Stimulated activated CD8-positive, alpha-beta memory T cell treated with anti-CD3 and anti-CD28 coated beads, Interleukin-15, amount 100 ng/mL, for 4 hours (primary cell): ENCODE measurements around the gene PKNOX2.

ENCODE experiments used
- DNase-seq, 2 donors: peaks; one replicate each; pipeline ENCODE4 v3.0.0-alpha.2; 2020; ENCODE audit warnings: low read depth in 2 of 2

PKNOX2 gene

DNA sequence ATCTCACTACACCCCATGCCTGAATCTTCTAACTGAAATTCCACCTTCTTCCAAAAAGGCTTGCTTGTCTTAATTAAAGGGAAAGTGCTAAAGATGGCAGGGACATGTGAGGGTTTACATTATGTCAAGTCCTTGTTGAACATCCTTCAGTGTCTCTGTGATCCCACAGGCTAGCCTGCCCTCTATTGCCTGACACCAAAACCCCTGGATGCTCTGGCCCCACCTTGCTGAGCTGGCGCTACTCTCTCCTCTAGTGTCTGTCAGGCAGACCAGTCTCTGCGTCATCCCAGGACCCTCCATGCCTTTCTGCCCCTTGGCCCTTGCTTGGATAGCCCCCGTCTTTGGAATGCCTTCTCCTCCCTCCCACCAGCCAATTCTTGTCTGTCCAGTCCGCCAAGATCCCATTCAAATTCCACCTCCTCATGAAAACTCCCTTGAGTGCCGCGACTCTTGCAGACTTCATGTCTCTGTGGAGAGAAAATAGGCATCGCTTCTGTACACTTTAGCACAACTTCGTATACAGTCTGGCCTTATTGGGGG lies 69.3 kb downstream of the PKNOX2 start:
- DNase-seq = no peak

DNA sequence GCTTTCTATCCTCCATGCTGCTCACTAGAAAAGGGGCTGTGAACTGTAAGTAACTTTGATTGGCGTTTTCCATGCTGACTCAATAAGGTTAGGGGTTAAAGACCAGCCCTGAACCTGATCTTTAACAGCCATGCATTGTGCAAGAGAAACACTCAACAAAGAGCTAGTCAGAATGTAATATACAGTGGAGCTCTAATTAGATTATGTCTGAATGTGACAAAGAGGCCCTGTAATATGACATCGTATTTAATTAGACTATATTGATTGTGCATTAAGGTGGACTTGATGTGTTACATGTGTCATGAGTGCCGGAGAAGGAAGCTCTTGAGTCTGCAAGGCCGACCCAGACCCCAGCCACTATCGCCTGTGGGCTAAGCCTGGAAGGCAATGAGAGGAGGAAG lies 70.5 kb downstream of the PKNOX2 start:
- no peak for DNase-seq

- no peak for DNase-seq
Observed at GRCh38 chr11:125236072-125236825, 71.7 kb downstream of the PKNOX2 start.

GRCh38 chr11:125239585-125240560 lies 75.3 kb downstream of the PKNOX2 start:
- no peak for DNase-seq

- DNase-seq = no peak
Observed at GRCh38 chr11:125241104-125241503, 76.6 kb downstream of the PKNOX2 start.

DNA sequence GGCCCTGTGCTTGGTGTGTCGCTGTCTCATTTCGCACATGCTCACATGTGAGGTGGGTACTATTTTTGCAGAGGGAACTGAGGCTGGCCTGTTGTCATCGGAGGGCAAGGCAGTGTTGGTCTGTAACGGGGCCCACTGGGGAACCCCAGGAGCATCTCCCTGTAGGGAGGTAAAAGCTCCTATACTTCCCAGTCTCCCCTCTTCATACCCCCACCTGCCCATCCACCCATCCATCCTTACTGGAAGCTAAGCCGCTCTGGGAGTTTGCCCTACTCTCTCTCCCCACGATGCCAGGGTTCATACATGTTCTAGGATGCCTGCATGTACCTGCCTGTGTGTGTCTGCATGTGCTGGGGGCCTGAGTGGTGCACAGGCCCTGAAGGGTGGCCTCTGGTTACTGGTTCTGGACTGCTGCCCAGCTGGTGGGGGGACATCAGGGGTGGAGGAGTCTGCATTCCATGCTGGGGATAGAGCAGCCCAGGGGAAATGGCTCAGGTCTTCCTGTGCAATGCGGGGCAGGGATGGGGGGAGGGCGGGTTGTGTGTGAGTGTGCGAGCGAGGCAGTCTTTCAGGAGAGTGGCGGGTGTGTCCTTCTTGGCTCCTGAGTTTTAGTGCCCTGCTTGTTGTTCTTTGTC lies 77.7 kb downstream of the PKNOX2 start:
- DNase-seq = no peak

- DNase-seq = no peak
Observed at GRCh38 chr11:125244166-125244565, 79.6 kb downstream of the PKNOX2 start.

- no peak for DNase-seq
Observed at GRCh38 chr11:125245299-125245698, 80.7 kb downstream of the PKNOX2 start.

DNA sequence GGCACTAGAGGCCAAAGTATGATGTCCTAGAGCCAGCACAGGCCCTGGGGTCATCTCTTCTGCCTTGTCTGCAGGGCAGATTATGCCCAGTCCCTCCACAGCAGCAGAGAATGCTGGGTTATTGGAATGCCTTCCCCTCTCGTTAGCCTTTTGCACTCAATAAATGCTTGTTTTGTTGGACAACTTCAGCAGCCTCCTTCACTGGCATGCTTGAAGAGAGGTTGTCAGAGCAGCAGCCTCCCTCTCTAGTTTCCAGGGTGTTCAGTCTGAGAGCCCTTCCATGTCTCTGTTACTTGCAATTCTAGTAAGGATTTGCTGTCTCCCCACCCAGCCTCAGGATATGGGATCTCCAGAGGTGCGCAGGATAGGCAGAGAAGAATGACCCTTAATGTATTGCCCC lies 82.9 kb downstream of the PKNOX2 start:
- DNase-seq = no peak

DNA sequence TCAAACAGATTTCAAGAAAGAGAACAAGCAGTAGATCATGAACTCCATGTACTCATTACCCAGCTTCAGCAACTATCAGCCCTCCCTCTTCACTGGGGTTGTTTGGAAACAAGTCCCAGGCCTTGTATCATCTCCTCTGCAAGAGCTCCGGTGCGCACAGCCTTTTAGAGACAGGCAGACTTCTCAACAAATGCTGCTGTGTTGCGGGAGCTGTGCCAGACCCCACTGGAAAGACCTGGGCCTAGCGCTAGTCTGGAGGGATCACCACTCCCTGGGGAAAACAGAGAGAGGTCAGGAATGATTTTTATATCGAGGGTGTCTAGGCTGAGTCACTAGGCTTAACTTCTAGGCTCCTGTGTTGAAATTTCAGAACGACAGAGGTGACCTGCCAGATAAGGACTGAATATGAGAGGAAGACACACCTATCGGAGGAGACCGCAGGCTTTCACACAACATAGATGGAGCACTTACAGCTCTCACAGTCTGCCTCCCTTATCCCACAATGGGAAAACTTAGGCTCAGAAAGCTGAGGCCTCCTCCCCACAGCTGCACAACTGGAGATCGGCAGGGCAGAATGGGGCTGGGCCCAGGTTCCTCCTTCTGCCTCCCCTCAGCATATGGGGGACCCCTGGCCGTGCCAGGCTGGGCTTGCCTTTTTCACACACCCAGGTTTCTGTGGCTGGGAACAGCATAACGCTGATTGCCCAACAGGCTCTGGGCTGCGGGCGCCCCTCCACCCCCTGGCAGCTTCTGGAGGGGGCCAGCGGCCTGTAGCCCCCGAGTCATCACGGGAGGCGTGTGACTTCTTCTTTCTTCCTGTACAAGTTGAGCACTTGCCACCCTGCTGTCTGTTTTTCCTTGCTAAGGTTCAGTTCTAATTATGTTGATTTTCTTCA lies 86.0 kb downstream of the PKNOX2 start:
- DNase-seq = no peak

GRCh38 chr11:125251214-125251545 lies 86.6 kb downstream of the PKNOX2 start:
- DNase-seq = no peak

- DNase-seq = no peak
Observed at GRCh38 chr11:125251956-125252355, 87.4 kb downstream of the PKNOX2 start.

DNA sequence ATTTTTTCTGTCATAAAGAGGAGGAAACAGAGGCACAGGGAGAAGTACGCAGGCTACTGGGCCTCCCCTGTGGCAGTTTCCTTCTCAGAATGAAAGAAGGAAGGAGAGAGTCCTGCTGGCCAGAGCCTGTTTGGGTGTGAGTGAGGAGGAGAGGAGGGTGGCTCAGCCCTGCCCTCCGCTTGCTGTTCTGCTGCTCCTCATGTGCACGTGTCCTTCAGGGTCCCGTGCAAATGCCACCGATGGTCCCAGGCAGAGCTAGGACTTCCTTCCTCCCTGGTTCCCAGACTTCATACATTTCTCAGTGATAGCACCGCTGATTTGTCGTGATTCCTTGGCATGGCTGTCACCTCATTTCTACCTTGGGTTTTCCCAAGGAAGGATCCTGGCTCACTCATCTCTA lies 88.7 kb downstream of the PKNOX2 start:
- no peak for DNase-seq

DNA sequence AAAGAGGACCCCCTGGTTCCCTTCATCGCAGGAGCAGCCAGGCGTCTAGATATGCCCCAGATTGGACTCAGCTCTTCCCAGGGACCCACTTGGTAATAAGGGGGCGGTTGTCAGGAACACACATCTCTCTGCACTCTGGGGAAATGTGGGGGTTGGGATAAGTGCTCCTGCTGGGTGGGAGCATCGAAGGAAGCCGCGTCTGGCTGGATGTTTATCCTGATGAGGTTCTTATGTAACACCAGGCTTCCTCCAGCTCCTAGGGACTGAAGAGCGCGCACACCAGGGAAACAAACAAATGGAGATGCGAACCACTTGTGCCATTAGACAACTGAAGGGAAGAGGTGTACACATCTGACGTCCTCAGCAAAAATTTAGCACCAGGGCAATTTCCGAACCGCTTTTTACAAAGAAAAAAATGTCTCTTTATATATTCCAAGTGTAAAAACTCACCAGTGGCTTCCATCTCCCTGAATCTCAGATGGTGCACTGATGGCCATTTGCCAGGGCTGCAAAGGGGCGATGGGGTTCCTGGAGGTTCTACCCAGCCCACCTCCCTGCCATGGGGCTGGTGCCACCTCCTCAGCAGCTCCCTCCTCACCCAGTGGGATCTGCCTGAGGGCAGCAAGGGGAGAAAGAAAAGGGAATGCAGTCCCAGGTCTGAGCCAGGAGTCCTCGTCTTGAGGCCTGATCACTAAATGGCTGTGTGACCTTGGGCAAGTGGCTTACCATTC lies 89.4 kb downstream of the PKNOX2 start:
- no peak for DNase-seq

DNA sequence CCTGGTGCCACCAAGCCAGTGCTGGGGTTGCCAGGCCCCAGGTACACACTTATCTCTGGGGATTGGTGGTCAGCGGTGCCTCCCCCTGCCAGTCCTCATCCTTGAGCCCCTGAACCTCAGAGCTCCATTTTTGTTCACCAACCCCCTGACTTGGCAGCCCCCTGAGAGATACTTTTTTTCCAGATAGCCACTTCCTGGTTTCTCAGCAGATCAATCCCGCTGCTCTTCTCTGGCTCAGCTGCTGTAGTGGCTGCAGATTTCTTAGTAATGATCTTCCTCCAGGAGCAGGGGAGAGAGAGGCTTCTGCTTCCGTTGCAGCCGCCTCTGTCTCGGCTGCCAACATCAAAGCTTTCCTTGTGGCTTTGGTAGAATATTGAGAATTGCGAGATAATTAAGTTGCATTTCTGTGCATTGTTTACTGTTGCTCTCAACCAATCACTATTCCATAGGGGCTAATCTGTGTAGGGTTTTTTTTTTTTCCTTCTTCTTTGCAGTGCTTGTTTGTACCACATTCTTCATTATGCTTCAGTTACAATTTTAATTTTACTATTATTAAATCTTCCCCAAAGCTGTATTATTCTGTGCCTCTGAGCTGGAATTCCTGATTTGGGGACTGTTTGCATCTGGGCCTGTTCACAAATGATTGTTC lies 92.1 kb downstream of the PKNOX2 start:
- DNase-seq = no peak

DNA sequence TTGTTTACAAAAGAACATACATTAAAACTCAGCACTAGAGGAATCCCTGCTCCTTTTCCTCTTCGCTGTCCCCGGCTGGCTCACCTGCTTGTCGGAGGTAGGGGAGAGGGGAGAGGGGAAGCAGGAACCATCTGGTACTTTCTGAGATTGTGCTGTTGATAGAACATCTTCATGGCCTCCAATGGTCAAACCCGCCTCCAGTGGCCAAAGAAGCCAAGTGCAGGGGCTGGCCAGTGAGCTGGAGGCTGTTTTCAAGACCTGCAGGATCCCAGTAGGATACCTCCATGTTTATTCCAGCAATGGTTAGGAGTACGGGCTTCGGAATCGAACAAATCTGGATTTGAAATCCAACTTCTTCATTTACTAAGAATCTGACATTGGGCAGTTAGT lies 92.6 kb downstream of the PKNOX2 start:
- DNase-seq = no peak

DNA sequence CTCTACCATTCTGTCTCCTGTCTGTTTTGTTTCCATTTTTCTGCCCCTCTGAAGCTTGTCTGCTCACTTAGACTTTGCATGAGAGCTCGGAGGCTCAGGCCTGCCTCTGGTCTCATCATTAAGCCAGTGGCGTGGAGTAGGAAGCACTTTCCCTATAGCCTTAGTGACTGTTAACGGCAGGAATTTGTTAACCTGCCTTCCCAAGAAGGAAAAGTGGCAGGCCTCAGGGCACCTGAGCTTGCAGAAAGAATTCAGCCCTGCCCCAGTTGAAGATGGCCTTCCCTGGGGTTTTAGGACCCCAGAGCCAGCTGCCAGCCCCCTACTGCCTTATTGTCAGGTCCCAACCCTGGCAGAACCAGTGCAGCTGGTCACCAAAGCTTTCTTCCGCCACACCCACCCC lies 93.2 kb downstream of the PKNOX2 start:
- no peak for DNase-seq

- no peak for DNase-seq
Observed at GRCh38 chr11:125258291-125259032, 93.9 kb downstream of the PKNOX2 start.

GRCh38 chr11:125261588-125261987 lies 97.0 kb downstream of the PKNOX2 start:
- DNase-seq = no peak
